Aorta (tissue), 5 donors: Measurements from ENCODE around the gene SNX32. TPM values are rescaled to one million over a fixed set of nuclear protein-coding genes. Genes with fewer than 3 reads are reported as not detected.

Experiments used
- ATAC-seq: fragments of 200-7000 bp; cut with Tn5 transposase; one replicate; pipeline ENCODE4 v1.9.1; 2022; ENCODE audit warnings: moderate library complexity; ENCODE audit not compliant: low FRiP score
- DNase-seq, 2 donors: peaks; one replicate each; pipeline ENCODE4 v3.0.0-alpha.2; 2020
- H3K27ac ChIP-seq, 2 donors: one replicate each; pipeline ENCODE4 v1.5.1; 2013; ENCODE audit warnings: low read length in 2 of 2, mild to moderate bottlenecking in 2 of 2, moderate library complexity in 2 of 2, control low read depth in 1 of 2, inconsistent platforms in 1 of 2, low read depth in 1 of 2
- H3K27me3 ChIP-seq, 2 donors: one replicate each; pipeline ENCODE4 v1.6.1; 2013; ENCODE audit warnings: control low read depth in 1 of 2, low read length in 1 of 2, mild to moderate bottlenecking in 1 of 2, moderate library complexity in 1 of 2; ENCODE audit not compliant: insufficient read depth in 2 of 2, control insufficient read depth in 1 of 2
- H3K36me3 ChIP-seq, 2 donors: one replicate each; pipeline ENCODE4 v1.6.1; 2013; ENCODE audit warnings: control low read depth in 1 of 2, low read length in 1 of 2, mild to moderate bottlenecking in 1 of 2; ENCODE audit not compliant: insufficient read depth in 2 of 2, control insufficient read depth in 1 of 2
- H3K4me1 ChIP-seq, 2 donors: one replicate each; pipeline ENCODE4 v1.6.1; 2013; ENCODE audit warnings: low read length in 2 of 2, control low read depth in 1 of 2, mild to moderate bottlenecking in 1 of 2, moderate library complexity in 1 of 2; ENCODE audit not compliant: insufficient read depth in 2 of 2, control insufficient read depth in 1 of 2
- H3K4me3 ChIP-seq, 2 donors: one replicate each; pipeline ENCODE4 v1.5.1; 2013; ENCODE audit warnings: low read length in 2 of 2, control low read depth in 1 of 2, mild to moderate bottlenecking in 1 of 2
- H3K9me3 ChIP-seq: one replicate; pipeline ENCODE4 v1.6.1; 2013; ENCODE audit warnings: mild to moderate bottlenecking, low read length; ENCODE audit not compliant: control insufficient read depth
- WGBS, 2 donors: extraction: QIAGEN DNeasy Blood & Tissue Kit; methylation state at CpG; one replicate each; pipeline ENCODE4 v1.1.7; 2013; 5-methylcytosine and 5-hydroxymethylcytosine counted together
- intact Hi-C, 2 donors: fragments of 100-400 bp; cut with DNase I; formaldehyde crosslinking; loops; one replicate each; pipeline versions ENCODE4 v1.14.2 to v1.15.0; 2022
- polyA plus RNA-seq, 2 donors: library from polyadenylated mRNA; stranded (reverse); fragments of 200-250 nt; gene quantifications; one replicate each; pipeline ENCODE4 v1.2.3, GENCODE V29; 2013
- total RNA-seq, 2 donors: library from RNA; stranded (reverse); fragmentation: NEBNext Ultra II Directional; extraction: Animal tissue kit (Norgen Biotek cat#: 25700); gene quantifications; one replicate each; pipeline ENCODE4 v1.2.1, GENCODE V29; 2021
- donor health status: healthy with polysubstance abuse.
- donor health status: Bipolar disorder and iron deficiency.
- donor health status: DM: no; HTN: no; CAD: no.
- donor health status: DM: no; HTN: no; CAD: no.
- donor health status: DM: yes; HTN: yes; CAD: no.

The SNX32 gene
- total and polyA plus RNA-seq, 4 donors: 0.39 to 2.4 (median 1.2) TPM; not detected in 1

GRCh38 chr11:65861533-65862183 is 27.9 kb downstream of the SNX32 start:
- H3K9me3 ChIP-seq: no peaks in the 10 kb centered on the region
- peaks cover 0 to 8% of the 10 kb centered on the region in 2 donors for H3K36me3 ChIP-seq
- DNase-seq (peak; percentile 46 to 61), ATAC-seq (no peak)
- no peak overlapping the region for H3K27ac ChIP-seq
- no peaks in the 10 kb centered on the region for H3K4me1 ChIP-seq
- peak overlapping the region in 1 of 2 donors; percentile 64 for H3K4me3 ChIP-seq
- no peaks in the 10 kb centered on the region for H3K27me3 ChIP-seq
- WGBS, 2 donors: 76 to 77% methylated on average over 13 of the region's 13 CpGs
- intact Hi-C loops: no loop called here

GRCh38 chr11:65862191-65862735 is 28.5 kb downstream of the SNX32 start:
- peaks cover 0 to 8% of the 10 kb centered on the region in 2 donors for H3K36me3 ChIP-seq
- H3K9me3 ChIP-seq: no peaks in the 10 kb centered on the region
- peak; percentile 34 to 55 for DNase-seq
- H3K27me3 ChIP-seq: no peaks in the 10 kb centered on the region
- no peak overlapping the region for H3K27ac ChIP-seq
- ATAC-seq: no peak
- no peaks in the 10 kb centered on the region for H3K4me1 ChIP-seq
- no peak overlapping the region for H3K4me3 ChIP-seq
- intact Hi-C loops: no loop called here
- 72 to 90% methylated on average over 4 to 5 of the region's 5 CpGs for WGBS, 2 donors

GRCh38 chr11:65862941-65863888 is 29.5 kb downstream of the SNX32 start:
- Histone ChIP-seq H3K27ac (no peak overlapping the region), H3K27me3 (no peaks in the 10 kb centered on the region), H3K36me3 (peaks cover 0 to 8% of the 10 kb centered on the region in 2 donors), H3K4me1 (no peaks in the 10 kb centered on the region), H3K4me3 (no peak overlapping the region), H3K9me3 (no peaks in the 10 kb centered on the region)
- peak; percentile 50 to 67 for DNase-seq
- intact Hi-C loops: no loop called here
- no peak for ATAC-seq
- 76% methylated on average over 24 of the region's 24 CpGs for WGBS, 2 donors

- Histone ChIP-seq H3K4me1 (no peaks in the 10 kb centered on the region), H3K27ac (no peak overlapping the region), H3K27me3 (no peaks in the 10 kb centered on the region), H3K9me3 (no peaks in the 10 kb centered on the region), H3K4me3 (no peak overlapping the region), H3K36me3 (peaks cover 0 to 8% of the 10 kb centered on the region in 2 donors)
- DNase-seq (peak in 1 of 2 donors; percentile 68), ATAC-seq (no peak)
- intact Hi-C loops: no loop called here
- WGBS, 2 donors: 75 to 80% methylated on average over 12 of the region's 12 CpGs
These were observed 30.3 kb downstream of the SNX32 start for GRCh38 chr11:65863889-65864705.

- H3K9me3 ChIP-seq: no peaks in the 10 kb centered on the region
- no peak overlapping the region for H3K4me3 ChIP-seq
- 70 to 73% methylated on average over 18 of the region's 18 CpGs for WGBS, 2 donors
- no peaks in the 10 kb centered on the region for H3K27me3 ChIP-seq
- H3K36me3 ChIP-seq: peaks cover 0 to 8% of the 10 kb centered on the region in 2 donors
- DNase-seq (peak in 1 of 2 donors; percentile 46), ATAC-seq (no peak)
- intact Hi-C loops: loop anchor here in 1 of 2 donors (5.0 kb wide), 1 partner anchor 102 kb away; no protein-coding TSS in a partner anchor
- no peaks in the 10 kb centered on the region for H3K4me1 ChIP-seq
- no peak overlapping the region for H3K27ac ChIP-seq
These were observed 31.1 kb downstream of the SNX32 start for GRCh38 chr11:65864706-65865471.

GRCh38 chr11:65865550-65866172 is 31.9 kb downstream of the SNX32 start:
- Histone ChIP-seq H3K27me3 (no peaks in the 10 kb centered on the region), H3K9me3 (no peaks in the 10 kb centered on the region), H3K4me3 (no peak overlapping the region), H3K27ac (no peak overlapping the region), H3K36me3 (peaks cover 0 to 8% of the 10 kb centered on the region in 2 donors), H3K4me1 (no peaks in the 10 kb centered on the region)
- WGBS, 2 donors: 55 to 71% methylated on average over 9 of the region's 9 CpGs
- ATAC-seq (no peak), DNase-seq (peak in 1 of 2 donors; percentile 59)
- intact Hi-C loops: loop anchor here in 1 of 2 donors (5.0 kb wide), 1 partner anchor 102 kb away; no protein-coding TSS in a partner anchor

GRCh38 chr11:65866509-65867283 is 32.9 kb downstream of the SNX32 start:
- DNase-seq: peak; percentile 46 to 68
- H3K9me3 ChIP-seq: no peaks in the 10 kb centered on the region
- H3K27me3 ChIP-seq: no peaks in the 10 kb centered on the region
- no peak overlapping the region for H3K4me3 ChIP-seq
- H3K4me1 ChIP-seq: no peaks in the 10 kb centered on the region
- no peak overlapping the region for H3K27ac ChIP-seq
- H3K36me3 ChIP-seq: peaks cover 0 to 8% of the 10 kb centered on the region in 2 donors
- intact Hi-C loops: loop anchor here in 1 of 2 donors (5.0 kb wide), 1 partner anchor 101 kb away; no protein-coding TSS in a partner anchor
- ATAC-seq: no peak
- WGBS, 2 donors: 66 to 72% methylated on average over 21 of the region's 21 CpGs
